GM19240 (cell line): ENCODE data around the gene DBP.
"Not testable (repeated sequence)": the region's sequence is repeated elsewhere in the genome, so short reads cannot be mapped to it uniquely, and the experiment has no call there.

Source experiments
- DNase-seq: peaks from one replicate; pipeline ENCODE4 v3.0.0; 2011; ENCODE audit warnings: low spot score; ENCODE audit not compliant: insufficient read length

The DBP gene

GRCh38 chr19:48665786-48666185, 28.6 kb upstream of the DBP start:
- no peak for DNase-seq

- DNase-seq = no peak
These were observed 27.3 kb upstream of the DBP start for GRCh38 chr19:48664476-48664875.

DNA sequence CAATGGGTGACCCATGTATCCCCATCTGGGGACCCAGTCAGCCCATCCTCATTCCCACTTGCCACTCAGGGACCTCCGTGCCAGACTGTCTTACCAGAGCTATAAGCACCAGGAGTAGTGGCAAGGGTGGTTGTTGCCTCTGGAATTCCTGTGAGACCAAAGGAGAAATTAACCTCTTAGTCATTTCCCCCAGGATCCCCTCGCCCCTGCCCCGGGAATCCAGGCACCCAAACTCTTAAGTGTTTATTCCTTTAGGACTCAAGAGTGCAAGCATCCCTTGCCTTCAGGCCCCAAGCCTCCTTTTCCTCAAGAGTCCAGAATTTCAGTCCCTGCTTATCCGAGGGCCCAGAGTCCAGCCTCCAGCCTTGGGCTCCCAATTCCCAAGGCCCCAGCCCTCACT, 26.5 kb upstream of the DBP start:
- no peak for DNase-seq

GRCh38 chr19:48661711-48662090, 24.5 kb upstream of the DBP start:
- no peak for DNase-seq

DNA sequence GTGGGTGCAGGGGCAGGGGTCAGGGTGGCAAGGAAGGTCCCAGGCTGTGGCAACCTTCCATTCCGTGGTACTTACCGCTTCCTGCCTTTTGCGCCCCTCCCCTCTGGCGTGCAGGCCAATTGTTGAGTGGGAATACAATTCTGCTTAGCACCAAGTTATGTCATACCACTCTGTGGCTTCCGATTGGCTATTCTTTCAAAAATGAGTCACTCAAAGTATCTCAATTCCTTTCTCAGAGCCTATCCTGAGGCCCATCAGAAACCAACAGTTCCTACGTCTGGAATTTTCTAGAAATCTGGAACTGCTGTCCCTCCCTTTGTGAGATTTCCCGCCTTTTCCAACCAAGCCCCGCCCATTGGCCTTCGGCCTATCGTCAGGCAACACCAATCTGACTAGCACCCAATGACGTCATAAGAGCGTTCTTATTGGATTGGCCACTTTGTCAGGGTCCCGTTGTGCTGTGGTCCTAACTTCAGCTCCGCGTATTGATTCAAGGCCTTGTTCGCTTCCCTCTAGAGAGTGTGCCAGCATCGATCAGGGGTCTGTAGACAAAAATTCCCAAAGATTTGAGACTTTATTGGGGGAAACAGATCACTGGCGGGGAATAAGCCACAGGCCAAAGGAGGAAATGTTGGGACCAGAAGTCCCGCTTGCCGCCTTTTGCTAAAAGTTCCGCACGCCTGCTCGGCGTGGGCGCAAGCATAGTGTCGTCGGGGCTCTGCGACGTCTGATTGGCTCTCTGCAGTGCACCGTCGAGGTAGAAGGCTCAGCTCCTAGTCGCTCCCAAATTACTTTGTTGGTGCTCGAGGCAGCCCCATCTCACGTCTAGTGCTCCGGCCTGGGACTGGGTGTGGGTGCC, 23.9 kb upstream of the DBP start:
- peak; percentile 99 for DNase-seq

GRCh38 chr19:48659768-48660167, 22.6 kb upstream of the DBP start:
- peak; percentile 49 for DNase-seq

DNA sequence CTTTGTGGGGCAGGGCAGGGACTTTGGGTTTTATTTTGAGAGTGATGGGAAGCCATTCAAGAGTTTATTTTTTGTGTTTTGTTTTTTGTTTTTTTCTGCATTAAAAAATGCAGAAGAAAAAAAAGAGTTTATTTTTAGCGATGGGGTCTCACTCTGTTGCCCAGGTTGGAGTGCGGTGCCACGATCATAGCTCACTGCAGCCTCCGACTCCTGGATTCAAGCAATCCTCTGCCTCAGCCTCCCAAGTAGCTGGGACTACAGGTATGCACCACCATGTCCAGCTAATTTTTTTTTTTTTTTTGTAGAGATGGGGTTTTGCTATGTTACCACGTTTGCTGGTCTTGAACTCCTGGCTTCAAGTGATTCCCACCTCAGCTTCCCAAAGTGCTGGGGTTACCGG, 21.3 kb upstream of the DBP start:
- no peak for DNase-seq

DNA sequence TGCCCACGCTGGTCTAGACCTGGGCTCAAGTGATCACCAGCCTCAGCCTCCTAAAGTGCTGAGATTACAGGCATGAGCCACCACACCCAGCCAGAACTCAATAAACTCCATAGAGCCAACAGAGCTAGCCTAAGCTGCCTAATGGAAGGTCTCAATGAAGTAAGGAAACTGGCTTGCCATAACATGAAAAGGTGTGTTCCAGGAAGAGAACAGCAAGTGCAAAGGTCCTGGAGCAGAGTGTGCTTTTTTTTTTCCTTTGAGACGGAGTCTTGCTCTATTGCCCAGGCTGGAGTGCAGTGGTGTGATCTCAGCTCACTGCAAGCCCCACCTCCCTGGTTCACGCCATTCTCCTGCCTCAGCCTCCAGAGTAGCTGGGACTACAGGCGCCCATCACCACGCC, 20.6 kb upstream of the DBP start:
- DNase-seq = not testable (repeated sequence)

GRCh38 chr19:48656840-48657474, 19.8 kb upstream of the DBP start:
- DNase-seq = no peak

DNA sequence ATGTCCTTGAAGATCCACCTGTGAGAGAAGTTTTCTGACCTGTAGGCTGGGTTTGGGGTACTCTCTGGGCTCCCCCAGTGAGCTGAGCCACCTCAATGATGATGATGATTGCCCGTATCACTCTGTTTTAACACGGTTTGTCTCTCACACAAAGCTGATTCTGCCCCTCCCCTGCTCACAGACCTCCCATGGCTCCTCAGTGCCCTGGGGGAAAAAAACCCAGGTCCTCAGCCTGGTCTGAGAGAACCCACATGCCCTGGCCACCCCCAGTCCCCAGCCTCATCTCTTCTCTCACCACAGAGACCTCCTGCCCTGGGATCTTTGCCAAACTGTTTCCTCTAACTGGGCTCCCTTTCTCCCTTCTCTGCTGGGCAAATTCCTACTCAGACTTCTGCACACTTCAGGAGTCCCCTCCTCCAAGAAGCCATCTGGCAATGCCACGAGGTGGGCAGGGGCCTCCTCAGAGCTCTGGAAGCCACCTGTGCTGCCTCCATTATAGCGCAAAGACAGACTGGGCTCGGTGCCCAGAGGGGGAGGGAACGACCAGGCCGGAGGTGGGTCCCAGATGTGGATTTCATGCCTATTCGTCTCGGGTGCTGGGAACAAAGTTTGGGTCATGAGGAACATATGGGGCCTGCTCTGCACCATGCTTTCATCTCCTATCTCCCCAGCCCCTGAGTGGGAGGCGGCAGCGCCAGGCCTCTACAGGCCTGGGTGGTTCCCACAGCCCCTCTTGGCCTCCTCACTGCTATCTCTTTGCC, 17.3 kb upstream of the DBP start:
- no peak for DNase-seq

DNA sequence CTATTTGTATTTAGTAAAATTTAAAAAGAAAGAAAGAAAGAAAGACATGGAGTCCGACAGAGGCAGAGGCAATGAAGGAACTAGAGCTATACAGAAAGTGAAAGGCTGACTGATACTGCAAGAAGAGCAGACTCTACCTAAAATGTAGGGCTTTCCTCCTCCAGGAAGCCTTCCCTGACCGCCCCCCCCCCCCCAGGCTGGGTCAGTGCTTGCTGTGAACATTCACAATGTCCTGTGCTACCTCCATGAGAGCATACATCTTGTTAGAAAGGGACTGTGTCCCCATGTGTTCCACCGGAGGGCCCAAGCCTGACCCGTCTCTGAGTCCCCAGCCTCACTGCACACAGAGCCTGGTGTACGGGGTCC, 14.5 kb upstream of the DBP start:
- no peak for DNase-seq

DNA sequence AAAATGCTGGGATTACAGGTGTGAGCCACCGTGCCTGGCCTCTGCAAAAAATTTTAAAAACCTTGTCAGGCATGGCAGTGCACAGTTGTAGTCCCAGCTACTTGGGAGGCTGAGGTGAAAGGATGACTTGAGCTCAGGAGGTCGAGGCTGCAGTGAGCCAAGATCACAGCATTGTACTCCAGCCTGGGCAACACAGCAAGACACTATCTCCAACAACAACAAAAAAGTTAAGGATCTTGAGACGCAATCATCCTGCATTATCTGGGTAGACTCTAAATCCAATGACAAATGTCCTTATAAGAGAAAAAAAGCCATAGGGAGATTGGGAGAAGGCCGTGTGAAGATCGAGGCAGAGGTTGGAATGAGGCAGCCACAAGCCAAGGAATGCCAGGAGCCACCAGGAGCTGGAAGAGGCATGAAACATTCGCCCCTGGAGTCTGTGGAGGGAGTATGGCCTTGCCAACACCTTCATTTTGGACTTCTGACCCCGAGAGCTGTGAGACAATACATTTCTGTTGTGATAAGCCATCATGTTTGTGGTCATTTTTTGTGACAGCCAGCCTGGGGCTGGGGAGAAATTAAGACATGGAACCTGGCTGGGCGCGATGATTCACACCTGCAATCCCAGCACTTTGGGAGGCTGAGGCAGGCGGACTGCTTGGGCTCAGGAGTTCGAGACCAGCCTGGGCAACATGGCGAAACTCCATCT, 13.9 kb upstream of the DBP start:
- DNase-seq = no peak

- no peak for DNase-seq
These were observed 11.0 kb upstream of the DBP start for GRCh38 chr19:48648134-48648533.

DNA sequence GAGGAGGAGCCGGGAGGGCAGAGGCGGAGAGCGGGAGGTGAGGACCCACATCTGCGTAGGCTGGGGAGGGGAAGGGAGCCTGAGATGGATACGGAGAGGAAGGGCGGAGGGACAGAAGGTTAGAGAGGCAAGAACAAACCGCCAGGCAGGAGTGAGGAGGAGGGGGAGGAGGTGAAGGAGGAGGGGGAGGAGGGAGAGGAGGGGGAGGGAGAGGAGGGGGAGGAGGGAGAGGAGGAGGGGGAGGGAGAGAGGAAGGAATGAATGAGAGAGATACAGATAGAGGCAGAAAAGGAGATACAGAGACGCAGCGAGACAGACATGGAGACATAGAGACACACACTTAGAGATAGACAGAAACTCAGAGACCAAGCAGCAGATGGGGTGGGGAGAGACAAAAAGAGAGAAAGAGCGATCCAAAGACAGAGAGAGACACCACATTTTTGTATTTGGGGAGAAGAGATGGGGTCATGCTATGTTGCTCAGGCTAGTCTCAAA, 9.6 kb upstream of the DBP start:
- DNase-seq = no peak

GRCh38 chr19:48646001-48646721, 9.0 kb upstream of the DBP start, which contains the start of gene CA11:
Gene CA11 (minus strand): TSS chr19:48646187. CDS start chr19:48645632, 555 bp downstream.
- DNase-seq = peak; percentile 75

DNA sequence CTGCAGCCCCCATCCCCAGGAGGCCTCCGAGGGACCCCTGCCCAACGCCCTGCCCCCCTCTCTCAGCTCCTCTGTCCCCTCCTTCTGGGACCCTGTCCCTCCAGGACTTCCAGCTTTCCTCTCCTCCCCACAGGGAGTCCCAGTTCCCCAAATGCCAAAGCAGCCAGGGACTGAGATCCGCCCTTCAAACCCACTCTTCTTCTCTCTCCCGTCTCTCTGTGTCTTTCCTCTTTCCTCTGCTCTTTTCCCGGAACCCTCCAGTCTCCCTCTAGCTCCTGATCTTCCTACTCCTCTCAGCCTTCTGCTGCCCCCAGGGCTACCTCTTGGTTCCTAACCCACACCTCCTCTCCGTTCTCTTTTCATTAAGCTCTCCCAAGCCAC, 8.4 kb upstream of the DBP start:
- no peak for DNase-seq

DNA sequence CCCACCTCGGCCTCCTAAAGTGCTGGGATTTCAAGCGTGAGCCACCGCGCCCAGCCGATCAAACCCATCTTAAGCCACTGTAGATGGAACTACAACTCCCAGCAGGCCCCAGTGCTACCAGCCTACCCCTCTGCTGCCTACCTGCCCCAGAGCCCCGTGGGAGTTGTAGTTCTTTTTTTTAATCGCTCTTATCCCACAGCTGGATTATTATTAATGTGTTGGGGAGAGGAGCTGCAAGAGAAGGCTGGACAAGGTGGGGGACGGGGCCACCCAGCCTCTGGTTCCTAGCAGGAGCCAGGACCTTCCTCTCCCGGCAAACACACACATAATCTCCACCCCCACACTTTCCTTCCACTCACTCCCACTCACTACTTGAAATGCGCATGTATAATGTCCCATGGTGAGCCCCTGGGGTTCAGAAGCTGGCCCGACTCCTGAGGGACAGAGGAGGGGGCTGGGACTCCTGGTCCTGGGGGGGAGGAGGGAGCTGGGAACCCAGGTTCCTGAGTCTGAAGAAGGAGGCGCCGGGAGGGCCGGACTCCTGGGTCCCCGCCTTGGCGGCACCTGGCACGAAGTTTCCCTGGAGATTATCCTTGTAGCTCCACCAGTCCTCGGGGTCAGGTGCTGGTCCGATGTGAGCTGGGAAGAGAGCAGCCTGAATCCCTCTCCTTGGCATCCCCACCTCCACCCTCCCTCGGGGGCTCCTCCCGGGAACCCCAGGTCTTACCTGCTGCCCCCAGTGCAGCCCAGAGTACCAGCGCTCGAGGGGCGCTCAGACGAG, 7.8 kb upstream of the DBP start:
- DNase-seq = no peak

DNA sequence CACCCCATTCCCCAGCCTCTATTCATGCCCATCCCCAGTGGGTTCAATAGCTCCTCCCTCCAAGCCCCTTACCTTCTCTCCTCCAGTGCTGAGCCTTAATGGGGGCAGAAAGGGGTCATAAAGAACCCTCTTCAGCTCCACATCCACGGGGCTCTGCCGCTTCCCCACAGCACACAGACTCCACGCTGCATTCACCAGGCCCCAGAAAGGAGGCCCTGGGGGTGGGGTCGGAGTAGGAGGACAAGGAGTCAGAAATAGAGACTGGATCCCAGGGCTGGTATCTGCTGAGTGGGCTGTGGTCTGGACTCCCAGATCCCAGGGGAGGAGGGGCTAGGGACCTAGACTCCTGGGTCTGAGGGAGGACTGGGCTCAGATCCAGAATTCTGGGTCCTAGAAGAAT, 7.2 kb upstream of the DBP start:
- DNase-seq = no peak

DNA sequence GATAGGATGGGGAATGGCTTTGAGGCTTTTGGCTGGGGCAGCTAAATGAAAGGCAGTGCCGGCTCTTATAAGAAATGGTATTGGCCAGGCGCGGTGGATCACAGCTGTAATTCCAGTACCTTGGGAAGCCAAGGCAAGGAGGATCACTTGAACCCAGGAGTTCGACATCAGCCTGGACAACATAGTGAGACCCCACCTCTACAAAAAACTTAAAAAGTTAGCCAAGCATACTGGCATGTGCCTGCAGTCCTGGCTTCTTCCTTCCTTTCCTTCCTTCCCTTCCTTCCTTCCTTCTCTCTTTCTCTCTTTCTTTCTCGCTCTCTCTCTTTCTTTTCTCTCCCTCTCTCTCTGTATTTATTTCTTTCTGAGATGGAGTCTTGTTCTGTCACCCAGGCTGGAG, 5.7 kb upstream of the DBP start:
- no peak for DNase-seq

- no peak for DNase-seq
These were observed 4.7 kb upstream of the DBP start for GRCh38 chr19:48641850-48642249.
